HG03565 (cell line): ENCODE measurements around the gene IGF1.
"Not testable (repeated sequence)": the region's sequence is repeated elsewhere in the genome, so short reads cannot be mapped to it uniquely, and the experiment has no call there.

Experiments used
- ATAC-seq: cut with Tn5 transposase; IDR thresholded peaks from one replicate; pipeline ENCODE4 v1.9.1; 2021; ENCODE audit warnings: mild to moderate bottlenecking, moderate library complexity; ENCODE audit not compliant: unreplicated experiment

IGF1 gene

GRCh38 chr12:102463659-102464249, 16.6 kb downstream of the IGF1 start:
- ATAC-seq, result no peak

DNA sequence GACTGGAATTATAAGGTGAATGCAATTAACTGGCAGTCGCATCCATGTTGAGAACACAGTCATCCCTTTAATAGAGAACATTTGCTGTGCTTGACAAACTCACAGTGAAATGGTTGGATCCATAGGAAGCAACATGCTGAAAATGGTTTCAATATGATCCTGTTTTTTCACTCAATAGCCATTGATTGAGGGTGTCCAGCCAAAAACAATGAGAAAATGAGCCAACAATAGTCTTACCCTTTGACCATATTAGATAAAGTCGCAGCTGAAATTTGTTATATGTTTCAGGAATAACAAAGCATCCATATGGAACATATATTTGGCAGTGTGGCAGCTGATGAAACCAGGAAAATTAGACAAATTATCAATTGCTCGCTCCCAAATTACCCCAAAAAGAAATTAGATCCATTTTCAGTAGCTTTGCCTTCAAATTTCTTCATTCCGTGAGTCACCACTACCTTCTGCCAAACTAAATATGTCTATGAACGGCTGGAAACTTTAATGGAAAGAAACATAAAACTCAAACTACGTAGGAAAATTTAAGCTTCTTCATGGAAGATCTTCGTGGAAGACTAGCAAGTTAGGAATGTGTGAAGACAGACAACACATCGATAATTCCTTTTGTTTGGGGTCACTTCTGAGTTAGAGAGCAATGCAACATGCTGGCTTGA, 17.4 kb downstream of the IGF1 start:
- no peak for ATAC-seq

DNA sequence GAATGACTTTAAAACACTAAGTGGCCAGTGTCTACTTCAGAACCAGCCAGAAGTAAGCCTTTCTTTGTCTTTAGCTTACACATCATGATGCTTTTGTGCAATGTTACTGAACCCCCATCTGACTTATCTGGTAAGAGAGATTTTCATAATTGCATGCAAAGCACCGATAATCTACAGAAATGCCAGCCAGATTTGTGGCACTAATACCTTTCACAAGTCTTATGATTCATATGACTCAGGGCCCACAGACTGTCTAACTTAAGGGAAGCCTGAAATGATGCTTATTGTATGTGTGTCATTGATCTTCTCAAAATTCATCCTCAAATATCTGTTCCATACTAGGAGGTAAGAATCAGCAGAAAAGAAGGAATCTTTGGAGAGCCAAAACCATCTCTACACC, 18.0 kb downstream of the IGF1 start:
- ATAC-seq, result no peak

GRCh38 chr12:102461501-102461900, 18.9 kb downstream of the IGF1 start:
- no peak for ATAC-seq

- no peak for ATAC-seq
Observed at GRCh38 chr12:102459314-102459713, 21.0 kb downstream of the IGF1 start.

DNA sequence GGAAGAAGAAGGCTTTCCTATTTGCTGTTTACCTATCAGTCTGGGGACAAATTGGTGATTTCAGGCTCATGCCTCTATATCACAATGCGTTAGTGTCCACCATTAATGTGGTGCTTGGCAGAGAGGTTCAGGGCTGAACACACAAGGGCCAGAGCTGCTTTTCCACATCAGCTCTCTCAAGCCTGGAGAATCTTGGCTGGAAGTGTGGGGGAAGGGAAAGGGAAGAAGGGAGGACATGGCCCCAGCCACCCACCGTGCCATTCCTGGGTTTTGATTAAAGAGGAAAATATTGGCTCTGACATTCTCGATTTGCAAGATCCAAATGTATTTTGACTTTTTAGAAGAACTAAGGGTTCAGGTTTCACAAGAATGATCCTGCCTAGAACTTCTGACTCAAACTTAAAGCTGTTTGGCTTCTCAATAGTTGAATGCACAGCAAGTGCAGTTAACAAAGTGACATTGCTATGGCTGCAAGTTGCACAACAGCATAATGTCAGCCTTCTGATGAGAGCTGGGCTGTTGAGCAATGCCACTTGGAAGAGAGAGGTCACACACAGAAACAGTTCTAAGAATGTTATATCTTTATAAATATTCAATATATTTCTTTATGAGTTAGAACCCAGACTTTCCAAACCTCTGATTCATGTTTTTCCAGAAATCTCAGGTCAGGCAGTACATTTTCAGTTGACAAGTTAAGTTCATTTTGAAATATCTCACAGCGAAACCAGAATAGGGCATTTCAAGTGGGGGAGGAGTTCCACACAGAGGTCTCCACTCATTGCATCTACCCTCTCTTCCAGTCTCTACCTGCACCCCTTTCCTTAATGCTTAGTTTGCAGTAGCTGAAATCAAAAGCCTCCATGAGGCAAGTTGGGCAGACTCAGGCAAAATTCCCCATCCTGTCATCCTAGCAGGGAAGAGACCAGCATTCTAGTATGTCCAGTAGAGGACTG, 25.3 kb downstream of the IGF1 start:
- ATAC-seq, result no peak

DNA sequence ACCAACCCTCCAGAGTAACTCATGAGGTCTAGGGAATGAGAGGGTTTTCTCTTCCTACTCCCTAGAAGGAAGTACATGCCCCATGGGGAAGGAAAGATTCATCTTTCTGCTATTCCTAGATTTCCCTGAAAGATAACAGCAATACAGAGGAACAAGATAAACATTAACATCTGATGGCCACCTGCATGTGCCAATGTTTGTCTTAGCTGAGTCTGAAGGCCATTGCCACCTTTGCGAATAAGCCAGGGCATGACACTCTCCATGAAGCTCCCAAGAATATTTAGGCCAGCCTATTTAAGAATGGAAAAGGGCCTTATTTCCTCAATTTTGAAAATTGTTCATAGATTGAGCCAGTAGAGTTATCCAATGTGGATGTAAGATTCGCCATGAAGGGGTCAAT, 26.0 kb downstream of the IGF1 start:
- ATAC-seq, result no peak

DNA sequence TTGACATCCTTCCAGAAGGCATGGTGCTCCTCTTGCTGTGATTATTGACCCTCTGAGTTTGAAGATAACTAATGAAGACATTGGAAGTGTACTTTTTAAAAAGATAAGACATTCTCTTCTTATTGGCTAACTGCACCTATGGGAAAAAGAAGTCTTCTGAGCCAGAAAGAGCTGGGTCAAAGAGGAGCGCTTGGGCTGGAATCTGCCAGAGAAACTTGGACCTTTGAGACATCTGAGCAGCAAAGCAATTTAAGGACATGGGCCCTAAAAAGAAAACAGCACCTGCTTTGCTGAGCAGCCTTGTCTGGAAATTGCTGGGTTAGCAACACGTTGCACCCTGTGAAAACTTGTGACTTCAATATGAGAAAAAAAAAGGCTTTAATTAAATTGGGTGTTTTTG, 27.8 kb downstream of the IGF1 start:
- no peak for ATAC-seq

GRCh38 chr12:102449018-102449417, 31.3 kb downstream of the IGF1 start:
- ATAC-seq, result not testable (repeated sequence)

- ATAC-seq, result not testable (repeated sequence)
Observed at GRCh38 chr12:102447426-102447825, 32.9 kb downstream of the IGF1 start.

- ATAC-seq, result no peak
Observed at GRCh38 chr12:102444707-102445106, 35.7 kb downstream of the IGF1 start.

- ATAC-seq, result no peak
Observed at GRCh38 chr12:102444093-102444492, 36.3 kb downstream of the IGF1 start.

DNA sequence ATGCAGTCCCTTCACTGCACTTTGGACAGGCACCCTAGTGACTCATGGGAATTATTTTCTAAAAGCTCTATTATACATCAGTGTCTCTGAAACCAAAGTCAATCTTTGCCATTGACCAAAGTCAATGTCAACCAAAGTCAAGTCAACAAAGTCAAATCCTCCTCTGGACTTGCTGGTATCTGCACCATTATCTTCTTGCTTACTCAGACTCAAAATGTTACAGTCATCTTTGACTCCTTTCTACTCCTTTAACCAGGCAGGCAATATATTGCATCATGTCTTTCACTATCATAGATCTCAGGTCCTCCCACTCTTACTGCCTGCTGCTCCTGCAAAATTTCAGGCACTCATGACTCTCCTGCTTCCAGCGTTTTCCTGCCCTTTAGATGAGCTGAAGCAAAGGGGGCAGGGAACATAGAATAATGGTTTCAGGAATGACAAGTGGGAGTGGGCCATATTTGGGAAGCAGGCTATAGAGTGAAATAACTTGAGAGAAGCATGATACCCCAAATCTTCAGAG, 39.2 kb downstream of the IGF1 start:
- ATAC-seq, result no peak

- ATAC-seq, result no peak
Observed at GRCh38 chr12:102439426-102440405, 40.6 kb downstream of the IGF1 start.

DNA sequence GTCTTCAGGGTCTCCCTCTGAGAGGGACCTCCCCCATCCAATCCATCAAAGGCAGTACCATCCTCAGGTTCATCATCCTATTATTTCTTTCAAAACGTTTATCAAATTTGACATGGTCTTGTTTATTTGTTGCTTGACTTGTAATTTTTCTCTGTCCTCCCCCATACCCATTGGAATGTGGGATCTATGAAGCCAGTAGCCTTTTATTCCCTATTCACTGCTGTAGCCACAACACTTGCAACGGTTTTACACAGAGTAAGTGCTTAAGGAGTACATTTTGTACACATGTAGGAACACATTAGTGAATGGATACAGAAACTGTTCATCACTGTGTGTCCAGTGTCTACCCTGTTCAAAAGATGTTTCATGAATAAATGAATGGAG, 41.5 kb downstream of the IGF1 start:
- ATAC-seq, result no peak

- ATAC-seq, result no peak
Observed at GRCh38 chr12:102438047-102438826, 42.1 kb downstream of the IGF1 start.

GRCh38 chr12:102437511-102437910, 42.9 kb downstream of the IGF1 start:
- no peak for ATAC-seq

DNA sequence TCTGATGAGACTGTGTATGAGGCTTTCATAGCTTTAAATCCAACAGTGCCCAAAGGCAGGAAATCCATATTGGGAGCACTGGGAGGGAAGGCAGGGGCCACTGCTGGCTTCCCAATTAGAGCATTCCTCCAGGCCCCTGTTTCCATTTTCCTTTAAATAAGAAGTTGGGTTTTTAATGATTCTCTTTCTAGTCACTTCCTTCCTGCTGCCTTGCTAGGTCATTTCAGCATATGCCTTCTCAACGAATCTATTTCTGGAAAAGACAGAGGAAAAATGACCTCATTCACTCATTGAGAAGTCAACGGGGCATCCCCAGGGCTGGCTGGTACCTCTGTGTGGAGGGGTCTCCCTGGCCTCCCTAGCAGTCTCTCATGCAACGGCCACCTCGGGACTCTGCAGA, 43.5 kb downstream of the IGF1 start:
- no peak for ATAC-seq

DNA sequence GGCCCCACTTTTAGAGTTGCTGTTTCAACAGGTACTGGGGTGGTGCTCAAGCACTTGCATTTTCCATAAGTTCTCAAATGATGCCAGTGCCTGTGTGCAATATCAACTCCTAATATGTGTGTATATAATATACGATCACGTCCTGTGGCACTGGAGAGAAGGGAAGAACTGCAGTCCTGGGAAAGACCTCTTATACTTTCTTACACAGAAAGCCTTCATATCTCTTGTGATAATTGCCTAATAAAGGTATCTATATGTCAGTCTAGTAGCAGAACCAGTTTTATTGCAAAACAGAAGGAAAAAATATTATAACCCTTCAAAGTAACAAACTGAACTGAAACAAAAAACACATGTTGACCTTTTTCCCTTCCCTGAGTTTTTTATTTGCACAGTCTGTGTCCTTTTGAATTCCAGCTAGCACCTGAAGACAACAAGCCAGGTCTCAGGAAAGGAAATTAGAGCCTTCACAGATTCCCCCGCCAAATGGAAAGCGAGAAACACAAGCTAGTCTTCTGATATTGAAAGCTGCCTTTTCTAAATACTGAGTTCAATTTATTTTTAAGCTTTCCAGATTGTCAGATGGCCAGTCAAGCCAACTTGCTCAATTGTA, 44.4 kb downstream of the IGF1 start:
- ATAC-seq, result no peak
